Measurements from ENCODE around the gene KLHL40. TPM values are rescaled to one million over a fixed set of nuclear protein-coding genes. Genes with fewer than 3 reads are reported as not detected.

Gene KLHL40
- total RNA-seq, 1 experiment from 2014 or later: not detected

DNA sequence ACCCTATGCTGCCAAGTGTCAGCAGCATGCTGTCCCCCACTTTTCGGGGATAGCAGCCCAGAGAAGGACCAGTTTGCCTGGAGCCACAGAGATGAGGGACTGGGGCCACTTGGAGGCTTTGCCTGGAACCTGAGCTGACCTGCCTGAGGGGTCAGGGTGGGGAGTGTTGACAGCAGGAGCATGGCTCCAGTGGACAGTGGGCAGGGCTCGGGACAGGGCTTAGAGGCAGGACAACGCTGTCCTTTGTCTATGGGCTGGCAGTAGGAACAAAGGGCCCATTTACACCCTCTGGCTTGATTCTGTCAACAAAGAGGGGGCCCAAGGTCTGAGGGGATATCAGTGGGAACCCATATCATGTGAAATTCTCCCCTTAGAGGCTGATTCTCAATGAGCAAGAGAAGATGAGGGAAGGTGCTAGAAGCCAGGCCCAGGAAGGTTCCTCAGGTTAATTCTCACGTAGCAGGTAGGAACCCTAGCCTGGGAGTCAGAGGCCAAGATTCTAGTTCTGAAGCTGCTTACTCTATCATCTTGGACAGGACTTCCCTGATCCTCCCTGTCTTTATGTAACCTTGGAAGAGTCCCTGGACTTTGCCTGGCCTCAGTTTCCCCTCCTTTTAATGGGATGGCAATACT, 47.0 kb downstream of the KLHL40 start:
- H3K36me3 Mint-ChIP-seq (ENCODE audit: insufficient read depth, unreplicated experiment): peaks cover 8% of the 10 kb centered on the region

DNA sequence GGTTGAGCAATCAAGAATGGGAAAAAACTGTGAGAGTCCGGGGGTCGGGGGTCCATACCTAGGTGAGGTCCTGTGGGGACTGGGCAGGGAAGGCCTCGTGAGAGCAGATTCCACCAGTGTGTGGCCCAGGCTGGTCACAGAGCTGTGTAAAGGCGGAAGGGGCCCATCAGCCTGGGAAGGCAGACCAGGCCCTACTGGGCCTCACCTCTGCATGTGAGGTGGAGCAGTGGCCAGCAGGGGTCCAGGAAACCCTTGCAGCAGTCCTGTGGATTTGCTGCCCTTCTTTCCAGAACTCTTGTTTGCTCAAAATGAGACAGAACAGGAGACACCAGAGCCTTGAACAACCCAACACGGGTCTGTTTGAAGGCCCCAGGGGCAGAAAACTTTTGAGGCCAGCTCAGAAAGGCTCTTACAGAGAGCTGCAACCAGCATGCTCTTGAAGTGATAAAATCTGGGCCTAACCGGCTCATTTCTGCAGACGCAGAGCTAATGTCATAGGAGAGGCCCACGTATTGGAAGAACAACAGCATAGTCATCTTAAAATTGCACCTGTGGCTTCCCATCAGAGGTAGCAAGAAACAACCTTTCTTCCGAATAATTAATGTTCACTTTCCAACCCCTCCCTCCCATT, 47.6 kb downstream of the KLHL40 start:
- Mint-ChIP-seq H3K4me1 (ENCODE audit: low read depth, unreplicated experiment) (peaks cover 10% of the 10 kb centered on the region), H3K27me3 (ENCODE audit: unreplicated experiment) (no peaks in the 10 kb centered on the region), H3K9me3 (ENCODE audit: low read depth, unreplicated experiment) (no peaks in the 10 kb centered on the region), H3K36me3 (ENCODE audit: insufficient read depth, unreplicated experiment) (peaks cover 8% of the 10 kb centered on the region), H3K27ac (ENCODE audit: unreplicated experiment) (no peak overlapping the region), H3K4me3 (ENCODE audit: low read depth, unreplicated experiment) (no peak overlapping the region)
- no peak for TF ChIP-seq CTCF (IDR thresholded peaks at IDR 0.05; ENCODE audit: unreplicated experiment)
- intact Hi-C loops (cut with micrococcal nuclease; ENCODE audit: unreplicated experiment): no loop called here
- no peak for DNase-seq
- BruUV-seq (replicated peaks): no TSS peak
- CTCF ChIA-PET: no interaction called here

More for the DNA sequence above, 47.0 kb downstream of the KLHL40 start:
- H3K9me3 Mint-ChIP-seq (ENCODE audit: low read depth, unreplicated experiment): no peaks in the 10 kb centered on the region
- BruUV-seq (replicated peaks): no TSS peak
- CTCF ChIA-PET: no interaction called here
- H3K4me1 Mint-ChIP-seq (ENCODE audit: low read depth, unreplicated experiment): peaks cover 10% of the 10 kb centered on the region
- no peaks in the 10 kb centered on the region for H3K27me3 Mint-ChIP-seq (ENCODE audit: unreplicated experiment)
- peak; percentile 43 for DNase-seq
- no peak overlapping the region for H3K4me3 Mint-ChIP-seq (ENCODE audit: low read depth, unreplicated experiment)
- no peak overlapping the region for H3K27ac Mint-ChIP-seq (ENCODE audit: unreplicated experiment)
- TF ChIP-seq CTCF (IDR thresholded peaks at IDR 0.05; ENCODE audit: unreplicated experiment): no peak
- intact Hi-C loops (cut with micrococcal nuclease; ENCODE audit: unreplicated experiment): no loop called here

- no peaks in the 10 kb centered on the region for H3K9me3 Mint-ChIP-seq (ENCODE audit: low read depth, unreplicated experiment)
- no peak overlapping the region for H3K27ac Mint-ChIP-seq (ENCODE audit: unreplicated experiment)
- DNase-seq: no peak
- no peak for TF ChIP-seq CTCF (IDR thresholded peaks at IDR 0.05; ENCODE audit: unreplicated experiment)
- peaks cover 10% of the 10 kb centered on the region for H3K4me1 Mint-ChIP-seq (ENCODE audit: low read depth, unreplicated experiment)
- BruUV-seq (replicated peaks): no TSS peak
- H3K36me3 Mint-ChIP-seq (ENCODE audit: insufficient read depth, unreplicated experiment): peaks cover 8% of the 10 kb centered on the region
- no peak overlapping the region for H3K4me3 Mint-ChIP-seq (ENCODE audit: low read depth, unreplicated experiment)
- intact Hi-C loops (cut with micrococcal nuclease; ENCODE audit: unreplicated experiment): no loop called here
- CTCF ChIA-PET: no interaction called here
- no peaks in the 10 kb centered on the region for H3K27me3 Mint-ChIP-seq (ENCODE audit: unreplicated experiment)
These were observed 48.3 kb downstream of the KLHL40 start for GRCh38 chr3:42733501-42734262.

GRCh38 chr3:42734263-42734860, 49.0 kb downstream of the KLHL40 start:
- H3K9me3 Mint-ChIP-seq (ENCODE audit: low read depth, unreplicated experiment): no peaks in the 10 kb centered on the region
- no peak overlapping the region for H3K27ac Mint-ChIP-seq (ENCODE audit: unreplicated experiment)
- peaks cover 5% of the 10 kb centered on the region for H3K36me3 Mint-ChIP-seq (ENCODE audit: insufficient read depth, unreplicated experiment)
- BruUV-seq (replicated peaks): no TSS peak
- CTCF ChIA-PET: no interaction called here
- no peak for DNase-seq
- H3K4me3 Mint-ChIP-seq (ENCODE audit: low read depth, unreplicated experiment): no peak overlapping the region
- peaks cover 10% of the 10 kb centered on the region for H3K4me1 Mint-ChIP-seq (ENCODE audit: low read depth, unreplicated experiment)
- H3K27me3 Mint-ChIP-seq (ENCODE audit: unreplicated experiment): no peaks in the 10 kb centered on the region
- TF ChIP-seq CTCF (IDR thresholded peaks at IDR 0.05; ENCODE audit: unreplicated experiment): no peak
- intact Hi-C loops (cut with micrococcal nuclease; ENCODE audit: unreplicated experiment): no loop called here
